Measurements from ENCODE around the gene FNDC3B.

DNA sequence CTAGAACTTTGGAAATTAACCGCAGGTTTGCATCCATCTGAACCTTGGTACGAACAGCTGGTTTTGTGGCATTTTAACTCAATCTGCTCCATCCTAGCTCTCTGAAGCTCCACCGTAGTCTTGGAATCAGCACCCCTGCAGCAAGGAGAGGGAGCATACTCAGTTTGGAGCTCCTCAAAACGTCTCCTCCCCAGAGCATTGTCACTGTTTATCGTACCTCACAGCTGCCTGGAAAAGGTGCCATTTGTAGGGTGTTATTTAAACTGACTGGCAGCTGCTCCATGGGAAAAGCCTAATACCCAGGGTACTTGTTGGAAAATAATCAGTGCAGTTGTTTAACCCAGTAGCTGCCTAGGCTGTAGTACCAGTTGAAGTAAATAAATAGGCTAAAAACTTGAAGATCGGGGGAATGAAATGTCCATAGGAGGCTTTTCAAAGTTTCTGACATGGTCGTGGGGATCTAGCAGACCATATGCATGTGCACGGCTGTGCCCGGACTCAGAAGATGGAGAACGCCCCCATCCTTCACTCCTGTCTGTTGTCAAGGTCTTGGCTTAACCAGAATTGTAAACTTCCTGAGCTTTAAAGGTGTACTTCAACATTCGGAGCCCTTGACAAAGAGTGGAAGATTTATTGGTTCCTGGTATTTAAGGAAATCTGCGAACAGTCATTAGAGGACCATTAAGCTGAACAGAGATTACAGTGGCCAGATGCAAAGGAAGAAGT lies 365.0 kb downstream of the FNDC3B start:
- TF ChIP-seq POLR2A (IDR thresholded peaks at IDR 0.05; ENCODE audit: control extremely low read depth in 1 of 2, low read depth in 2 of 2, low read length in 2 of 2) (no peak), CTCF (IDR thresholded peaks at IDR 0.05; ENCODE audit: control extremely low read depth in 1 of 3, insufficient read depth in 1 of 3, low read depth in 1 of 3, low read length in 3 of 3) (no peak), EP300 (IDR thresholded peaks at IDR 0.05; ENCODE audit: borderline replicate concordance in 1 of 2, low read depth in 2 of 2, low read length in 2 of 2) (no peak), BRCA1 (IDR thresholded peaks at IDR 0.05; ENCODE audit: low read depth, low read length) (no peak)
